Testis (tissue), 2 donors: ENCODE data around the gene STAC.

Source experiments
- POLR2A ChIP-seq: fragments of 450-650 bp; IDR thresholded peaks from one replicate; pipeline ENCODE4 v1.6.1; 2017; ENCODE audit warnings: antibody characterized with exemption, mild to moderate bottlenecking, moderate library complexity
- TF ChIP-seq, protein P1 (sequence below), 3 experiments: fragments of 450-650 bp in 2 of 3; fragments of 200-600 bp in 1 of 3; sonication (generic) in 1 of 3; IDR thresholded peaks; one replicate each; pipeline ENCODE4 v1.5.1; 2016 to 2019; ENCODE audit warnings: antibody characterized with exemption in 3 of 3, mild to moderate bottlenecking in 2 of 3, moderate library complexity in 1 of 3

DNA sequence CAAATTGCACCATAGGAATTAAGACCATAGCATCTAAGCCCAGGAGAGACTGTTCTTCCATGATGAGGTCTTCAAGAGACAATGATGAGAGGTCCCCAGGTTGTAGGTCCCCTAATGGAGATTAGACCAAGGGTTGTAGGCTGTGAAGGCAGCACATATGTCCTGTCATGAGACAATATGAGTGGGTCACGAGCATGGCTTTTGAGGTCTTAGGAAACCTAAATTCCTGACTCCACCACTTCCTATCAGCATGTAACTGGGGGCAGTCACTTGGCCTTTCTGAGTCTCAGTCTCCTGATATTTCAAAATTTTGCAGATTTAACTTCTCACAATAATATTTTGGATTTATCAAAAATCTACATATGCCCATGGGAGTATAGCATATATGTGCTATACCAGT, 31.3 kb downstream of the STAC start:
- TF ChIP-seq, protein P1, sequence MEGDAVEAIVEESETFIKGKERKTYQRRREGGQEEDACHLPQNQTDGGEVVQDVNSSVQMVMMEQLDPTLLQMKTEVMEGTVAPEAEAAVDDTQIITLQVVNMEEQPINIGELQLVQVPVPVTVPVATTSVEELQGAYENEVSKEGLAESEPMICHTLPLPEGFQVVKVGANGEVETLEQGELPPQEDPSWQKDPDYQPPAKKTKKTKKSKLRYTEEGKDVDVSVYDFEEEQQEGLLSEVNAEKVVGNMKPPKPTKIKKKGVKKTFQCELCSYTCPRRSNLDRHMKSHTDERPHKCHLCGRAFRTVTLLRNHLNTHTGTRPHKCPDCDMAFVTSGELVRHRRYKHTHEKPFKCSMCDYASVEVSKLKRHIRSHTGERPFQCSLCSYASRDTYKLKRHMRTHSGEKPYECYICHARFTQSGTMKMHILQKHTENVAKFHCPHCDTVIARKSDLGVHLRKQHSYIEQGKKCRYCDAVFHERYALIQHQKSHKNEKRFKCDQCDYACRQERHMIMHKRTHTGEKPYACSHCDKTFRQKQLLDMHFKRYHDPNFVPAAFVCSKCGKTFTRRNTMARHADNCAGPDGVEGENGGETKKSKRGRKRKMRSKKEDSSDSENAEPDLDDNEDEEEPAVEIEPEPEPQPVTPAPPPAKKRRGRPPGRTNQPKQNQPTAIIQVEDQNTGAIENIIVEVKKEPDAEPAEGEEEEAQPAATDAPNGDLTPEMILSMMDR (IDR thresholded peaks at IDR 0.05): no peak
- TF ChIP-seq POLR2A: no peak
